BLaER1 treated with 17β-estradiol and CSF1 and Interleukin-3, amounts not matched to agents 10 nM and 100 nM (cell line): ENCODE data around the gene ZNFX1.
"Not testable (repeated sequence)": the region's sequence is repeated elsewhere in the genome, so short reads cannot be mapped to it uniquely, and the experiment has no call there.

Experiments used
- H3K27ac ChIP-seq, 11 experiments: shearing (Covaris generic); formaldehyde crosslinking; 2 replicates each; pipeline ENCODE4 v1.8.1; 2022
- H3K27me3 ChIP-seq, 11 experiments: shearing (Covaris generic); formaldehyde crosslinking; 2 replicates each; pipeline ENCODE4 v1.8.1; 2022
- H3K36me3 ChIP-seq, 11 experiments: shearing (Covaris generic); formaldehyde crosslinking; 2 replicates each; pipeline ENCODE4 v1.8.1; 2022
- H3K4me1 ChIP-seq, 10 experiments: shearing (Covaris generic); formaldehyde crosslinking; 2 replicates each; pipeline ENCODE4 v1.8.1; 2022
- H3K4me2 ChIP-seq, 11 experiments: shearing (Covaris generic); formaldehyde crosslinking; 2 replicates each; pipeline ENCODE4 v1.8.1; 2022
- H3K4me3 ChIP-seq, 10 experiments: shearing (Covaris generic); formaldehyde crosslinking; 2 replicates each; pipeline ENCODE4 v1.8.1; 2022
- H3K9ac ChIP-seq, 11 experiments: shearing (Covaris generic); formaldehyde crosslinking; 2 replicates each; pipeline ENCODE4 v1.8.1; 2022
- H3K9me3 ChIP-seq, 11 experiments: shearing (Covaris generic); formaldehyde crosslinking; replicated peaks in 1 of 11; 2 replicates each; pipeline ENCODE4 v1.8.1; 2022
- H4K20me1 ChIP-seq, 11 experiments: shearing (Covaris generic); formaldehyde crosslinking; 2 replicates each; pipeline ENCODE4 v1.8.1; 2022
- Cebpa-rat ChIP-seq, 11 experiments: shearing (Covaris generic); IDR thresholded peaks; 2 replicates each; pipeline ENCODE4 v1.8.1; 2022

ZNFX1 gene

GRCh38 chr20:49316704-49317103 lies 38.8 kb upstream of the ZNFX1 start:
- no peak for TF ChIP-seq Cebpa-rat (IDR thresholded peaks at IDR 0.05)
- Histone ChIP-seq H3K4me3 (no peak overlapping the region), H3K4me2 (no peak overlapping the region), H4K20me1 (no peaks in the 10 kb centered on the region), H3K9me3 (peaks cover 0 to 9% (median 0%) of the 10 kb centered on the region in 11 experiments; a peak in 4 of 22 replicates), H3K9ac (no peak overlapping the region), H3K36me3 (no peaks in the 10 kb centered on the region), H3K27me3 (peaks cover 17 to 29% (median 22%) of the 10 kb centered on the region in 11 experiments), H3K4me1 (peaks cover 0 to 16% (median 10%) of the 10 kb centered on the region in 10 experiments; a peak in 10 of 20 replicates), H3K27ac (no peak overlapping the region)

GRCh38 chr20:49315580-49315979 lies 37.7 kb upstream of the ZNFX1 start:
- H3K27me3 ChIP-seq: peaks cover 17 to 29% (median 22%) of the 10 kb centered on the region in 11 experiments
- peaks cover 6 to 16% (median 10%) of the 10 kb centered on the region in 10 experiments; a peak in 16 of 20 replicates for H3K4me1 ChIP-seq

GRCh38 chr20:49314052-49314451 lies 36.2 kb upstream of the ZNFX1 start:
- H3K27me3 ChIP-seq: peaks cover 10 to 15% (median 12%) of the 10 kb centered on the region in 11 experiments; a peak in 21 of 22 replicates
- not testable (repeated sequence) for H4K20me1 ChIP-seq, H3K4me3 ChIP-seq, H3K36me3 ChIP-seq, H3K9ac ChIP-seq, H3K27ac ChIP-seq
- H3K9me3 ChIP-seq: peaks cover 0 to 16% (median 5%) of the 10 kb centered on the region in 11 experiments; a peak in 11 of 22 replicates
- H3K4me2 ChIP-seq: peak overlapping the region in 1 of 11 experiments; percentile 35; a peak in 1 of 22 replicates
- H3K4me1 ChIP-seq: peaks cover 8 to 16% (median 11%) of the 10 kb centered on the region in 10 experiments; a peak in 16 of 20 replicates

More at GRCh38 chr20:49315580-49315979, 37.7 kb upstream of the ZNFX1 start:
- Histone ChIP-seq H3K36me3 (no peaks in the 10 kb centered on the region), H3K9ac (no peak overlapping the region), H3K27ac (no peak overlapping the region), H3K9me3 (peaks cover 0 to 11% (median 2%) of the 10 kb centered on the region in 11 experiments; a peak in 11 of 22 replicates), H3K4me3 (no peak overlapping the region), H4K20me1 (no peaks in the 10 kb centered on the region), H3K4me2 (no peak overlapping the region)
- no peak for TF ChIP-seq Cebpa-rat (IDR thresholded peaks at IDR 0.05)

- no peak overlapping the region for H3K4me3 ChIP-seq
- TF ChIP-seq Cebpa-rat (IDR thresholded peaks at IDR 0.05): no peak
- H3K9me3 ChIP-seq: peaks cover 0 to 16% (median 5%) of the 10 kb centered on the region in 11 experiments; a peak in 11 of 22 replicates
Measured at GRCh38 chr20:49313283-49313682, 35.4 kb upstream of the ZNFX1 start.

GRCh38 chr20:49312661-49313060 lies 34.8 kb upstream of the ZNFX1 start:
- H3K4me3 ChIP-seq: no peak overlapping the region
- no peak overlapping the region for H3K9ac ChIP-seq
- H3K4me2 ChIP-seq: peak overlapping the region in 3 of 11 experiments; percentile 37 to 59 (median 57); a peak in 5 of 22 replicates
- no peak for TF ChIP-seq Cebpa-rat (IDR thresholded peaks at IDR 0.05)
- no peaks in the 10 kb centered on the region for H3K36me3 ChIP-seq
- no peaks in the 10 kb centered on the region for H4K20me1 ChIP-seq
- H3K27me3 ChIP-seq: peaks cover 0 to under 1% (median 0%) of the 10 kb centered on the region in 11 experiments; a peak in 3 of 22 replicates
- peaks cover 5 to 15% (median 9%) of the 10 kb centered on the region in 10 experiments; a peak in 16 of 20 replicates for H3K4me1 ChIP-seq
- peaks cover 0 to 16% (median 5%) of the 10 kb centered on the region in 11 experiments; a peak in 11 of 22 replicates for H3K9me3 ChIP-seq
- H3K27ac ChIP-seq: no peak overlapping the region

More at GRCh38 chr20:49313283-49313682, 35.4 kb upstream of the ZNFX1 start:
- no peaks in the 10 kb centered on the region for H4K20me1 ChIP-seq
- peak overlapping the region in 3 of 11 experiments; percentile 6 to 35 (median 33); a peak in 2 of 22 replicates for H3K9ac ChIP-seq
- H3K36me3 ChIP-seq: no peaks in the 10 kb centered on the region
- H3K27ac ChIP-seq: no peak overlapping the region
- H3K4me2 ChIP-seq: peak overlapping the region in 6 of 11 experiments; percentile 1 to 59 (median 40); a peak in 10 of 22 replicates
- peaks cover 6 to 15% (median 9%) of the 10 kb centered on the region in 10 experiments; a peak in 16 of 20 replicates for H3K4me1 ChIP-seq
- H3K27me3 ChIP-seq: peaks cover 3 to 7% (median 5%) of the 10 kb centered on the region in 11 experiments; a peak in 19 of 22 replicates

GRCh38 chr20:49310705-49311104 lies 32.8 kb upstream of the ZNFX1 start:
- no peaks in the 10 kb centered on the region for H3K27me3 ChIP-seq
- no peaks in the 10 kb centered on the region for H3K36me3 ChIP-seq
- no peaks in the 10 kb centered on the region for H4K20me1 ChIP-seq
- H3K4me2 ChIP-seq: peak overlapping the region in 4 of 11 experiments; percentile 5 to 50 (median 16); a peak in 6 of 22 replicates
- TF ChIP-seq Cebpa-rat (IDR thresholded peaks at IDR 0.05): no peak
- H3K4me1 ChIP-seq: peaks cover 8 to 30% (median 21%) of the 10 kb centered on the region in 10 experiments; a peak in 19 of 20 replicates
- no peak overlapping the region for H3K9ac ChIP-seq
- H3K4me3 ChIP-seq: no peak overlapping the region
- peaks cover 0 to 9% (median 5%) of the 10 kb centered on the region in 11 experiments; a peak in 10 of 22 replicates for H3K9me3 ChIP-seq
- H3K27ac ChIP-seq: no peak overlapping the region

- Histone ChIP-seq H3K9ac (no peak overlapping the region), H3K27me3 (no peaks in the 10 kb centered on the region), H3K9me3 (peaks cover 0 to 9% (median 5%) of the 10 kb centered on the region in 11 experiments; a peak in 10 of 22 replicates), H3K27ac (no peak overlapping the region), H3K36me3 (no peaks in the 10 kb centered on the region), H4K20me1 (no peaks in the 10 kb centered on the region), H3K4me3 (no peak overlapping the region), H3K4me1 (peaks cover 13 to 35% (median 26%) of the 10 kb centered on the region in 10 experiments), H3K4me2 (no peak overlapping the region)
- no peak for TF ChIP-seq Cebpa-rat (IDR thresholded peaks at IDR 0.05)
Measured at GRCh38 chr20:49308875-49309274, 31.0 kb upstream of the ZNFX1 start.

GRCh38 chr20:49306903-49307620 lies 29.2 kb upstream of the ZNFX1 start:
- Histone ChIP-seq H3K27ac (no peak overlapping the region), H3K4me2 (peak overlapping the region in 8 of 11 experiments; percentile 27 to 66 (median 51); a peak in 14 of 22 replicates), H3K9me3 (peaks cover 0 to 9% (median 5%) of the 10 kb centered on the region in 11 experiments; a peak in 10 of 22 replicates), H3K27me3 (no peaks in the 10 kb centered on the region), H3K36me3 (no peaks in the 10 kb centered on the region), H4K20me1 (no peaks in the 10 kb centered on the region), H3K4me3 (no peak overlapping the region), H3K4me1 (peaks cover 26 to 38% (median 33%) of the 10 kb centered on the region in 10 experiments), H3K9ac (no peak overlapping the region)
- TF ChIP-seq Cebpa-rat (IDR thresholded peaks at IDR 0.05): no peak

GRCh38 chr20:49303065-49303552 lies 25.3 kb upstream of the ZNFX1 start:
- Histone ChIP-seq H3K4me2 (peak overlapping the region; percentile 48 to 85 (median 73)), H4K20me1 (no peaks in the 10 kb centered on the region), H3K4me1 (peaks cover 21 to 36% (median 33%) of the 10 kb centered on the region in 10 experiments), H3K9me3 (no peaks in the 10 kb centered on the region), H3K27ac (peak overlapping the region in 1 of 11 experiments; percentile 15; a peak in 1 of 22 replicates), H3K27me3 (no peaks in the 10 kb centered on the region), H3K4me3 (no peak overlapping the region), H3K9ac (no peak overlapping the region), H3K36me3 (no peaks in the 10 kb centered on the region)
- TF ChIP-seq Cebpa-rat (IDR thresholded peaks at IDR 0.05): no peak
